IMR-90 (cell line): ENCODE results near the gene CPT1A. TPM values are rescaled to one million over a fixed set of nuclear protein-coding genes. Genes with fewer than 3 reads are reported as not detected.

ENCODE experiments used
- ATAC-seq: fragments of 200-7000 bp; cut with Tn5 transposase; 2 replicates; pipeline ENCODE4 v1.9.1; 2020; ENCODE audit warnings: low read depth, mild to moderate bottlenecking, moderate library complexity
- BruUV-seq: library from RNA; stranded (reverse); fragments of 400-500 nt; replicated peaks from 2 replicates; lab custom pipeline; 2021; lab: Mats Ljungman, UMichigan
- CTCF ChIA-PET: fragments of 300-600 bp; formaldehyde crosslinking; extraction: SDS; loops from one replicate; lab custom pipeline; 2021; ENCODE audit warnings: antibody characterized with exemption; lab: Yijun Ruan, JAX
- POLR2A ChIA-PET: fragments of 300-600 bp; sonication (Branson Sonifier 250); formaldehyde crosslinking; loops from one replicate; lab custom pipeline; 2022; ENCODE audit warnings: antibody characterized with exemption; ENCODE audit not compliant: unreplicated experiment; lab: Charles Lee
- DNase-seq: peaks from one replicate; pipeline ENCODE4 v3.0.0; 2013
- H2AFZ ChIP-seq: replicated peaks from 2 replicates; pipeline ENCODE3; 2013; ENCODE audit warnings: low read length, mild to moderate bottlenecking; ENCODE audit not compliant: poor library complexity
- H2AK5ac ChIP-seq: 2 replicates; pipeline ENCODE4 v1.6.1; 2013; ENCODE audit warnings: low read depth, low read length, inconsistent platforms
- H2AK9ac ChIP-seq: replicated peaks from 2 replicates; pipeline ENCODE3; 2013; ENCODE audit warnings: mild to moderate bottlenecking, low read depth, low read length, moderate library complexity; ENCODE audit not compliant: poor library complexity
- H2BK120ac ChIP-seq: 2 replicates; pipeline ENCODE4 v1.6.1; 2013; ENCODE audit warnings: low read depth, low read length, inconsistent platforms
- H2BK15ac ChIP-seq: 3 replicates; pipeline ENCODE4 v1.6.1; 2013; ENCODE audit warnings: low read depth, low read length, inconsistent platforms
- H2BK20ac ChIP-seq: 2 replicates; pipeline ENCODE4 v1.6.1; 2013; ENCODE audit warnings: low read depth, mild to moderate bottlenecking, inconsistent platforms, low read length, moderate library complexity
- H2BK5ac ChIP-seq: 2 replicates; pipeline ENCODE4 v1.6.1; 2013; ENCODE audit warnings: mild to moderate bottlenecking, low read depth, low read length, inconsistent platforms; ENCODE audit not compliant: poor library complexity, severe bottlenecking
- H3K14ac ChIP-seq: replicated peaks from 2 replicates; pipeline ENCODE4 v1.6.1; 2013; ENCODE audit warnings: low read depth, low read length, inconsistent platforms
- H3K18ac ChIP-seq: 2 replicates; pipeline ENCODE4 v1.6.1; 2013; ENCODE audit warnings: low read depth, low read length, control low read depth
- H3K23ac ChIP-seq: 2 replicates; pipeline ENCODE4 v1.6.1; 2013; ENCODE audit warnings: low read depth, low read length, inconsistent platforms
- H3K27ac ChIP-seq: 2 replicates; pipeline ENCODE4 v1.5.1; 2013; ENCODE audit warnings: mild to moderate bottlenecking, control low read depth, low read length; ENCODE audit not compliant: insufficient read depth
- H3K27me3 ChIP-seq: 2 replicates; pipeline ENCODE4 v1.6.1; 2013; ENCODE audit warnings: low read length; ENCODE audit not compliant: control insufficient read depth, insufficient read depth
- H3K36me3 ChIP-seq: 2 replicates; pipeline ENCODE4 v1.6.1; 2013; ENCODE audit warnings: low read length, mixed read lengths; ENCODE audit not compliant: control insufficient read depth, insufficient read depth
- H3K4ac ChIP-seq: 2 replicates; pipeline ENCODE4 v1.6.1; 2013; ENCODE audit warnings: low read depth, low read length, inconsistent platforms
- H3K4me1 ChIP-seq: 2 replicates; pipeline ENCODE4 v1.6.1; 2013; ENCODE audit warnings: low read length, mixed read lengths; ENCODE audit not compliant: control insufficient read depth, insufficient read depth
- H3K4me2 ChIP-seq: 2 replicates; pipeline ENCODE4 v1.6.1; 2013; ENCODE audit warnings: low read depth, mild to moderate bottlenecking, control low read depth, low read length, moderate library complexity
- H3K4me3 ChIP-seq: 2 replicates; pipeline ENCODE4 v1.5.1; 2013; ENCODE audit warnings: low read depth, mild to moderate bottlenecking, control low read depth, low read length, moderate library complexity; ENCODE audit not compliant: insufficient read depth
- H3K56ac ChIP-seq: 2 replicates; pipeline ENCODE4 v1.6.1; 2013; ENCODE audit warnings: low read length, inconsistent platforms; ENCODE audit not compliant: insufficient read depth; ENCODE audit errors: extremely low read depth
- H3K79me1 ChIP-seq, 2 experiments: 2 replicates each; pipeline ENCODE4 v1.6.1; 2013; ENCODE audit warnings: low read length in 2 of 2, inconsistent platforms in 1 of 2, low read depth in 1 of 2
- H3K9ac ChIP-seq: 2 replicates; pipeline ENCODE4 v1.6.1; 2013; ENCODE audit warnings: low read depth, low read length, control low read depth
- H3K9me1 ChIP-seq: 2 replicates; pipeline ENCODE4 v1.6.1; 2013; ENCODE audit warnings: low read length, inconsistent platforms; ENCODE audit not compliant: insufficient read depth
- H3K9me3 ChIP-seq: 2 replicates; pipeline ENCODE4 v1.6.1; 2013; ENCODE audit warnings: low read length; ENCODE audit not compliant: control insufficient read depth, insufficient read depth
- H4K20me1 ChIP-seq: 2 replicates; pipeline ENCODE4 v1.6.1; 2013; ENCODE audit warnings: low read length, inconsistent platforms; ENCODE audit not compliant: insufficient read depth
- H4K5ac ChIP-seq: 2 replicates; pipeline ENCODE4 v1.6.1; 2013; ENCODE audit warnings: mild to moderate bottlenecking, low read depth, low read length, control low read depth
- H4K8ac ChIP-seq, 2 experiments: 2 replicates each; pipeline ENCODE4 v1.6.1; 2013; ENCODE audit warnings: low read depth in 2 of 2, low read length in 2 of 2, control low read depth in 1 of 2, inconsistent platforms in 1 of 2
- H4K91ac ChIP-seq: 2 replicates; pipeline ENCODE4 v1.6.1; 2013; ENCODE audit warnings: low read depth, low read length, inconsistent platforms; ENCODE audit not compliant: insufficient read depth
- CHD1 ChIP-seq: IDR thresholded peaks from 2 replicates; pipeline ENCODE4 v1.6.1; 2012; ENCODE audit warnings: low read depth, low read length, improper control_type of control experiment
- ELK1 ChIP-seq: fragments of 150-350 bp; IDR thresholded peaks from 2 replicates; pipeline ENCODE4 v1.6.1; 2016; ENCODE audit warnings: low read depth, mild to moderate bottlenecking, low read length, moderate library complexity, borderline replicate concordance
- MAFK ChIP-seq: IDR thresholded peaks from 2 replicates; pipeline ENCODE4 v1.6.1; 2012; ENCODE audit warnings: low read depth, low read length, improper control_type of control experiment
- MAZ ChIP-seq: IDR thresholded peaks from 2 replicates; pipeline ENCODE4 v1.6.1; 2012; ENCODE audit warnings: low read depth, mild to moderate bottlenecking, low read length, improper control_type of control experiment, moderate library complexity, borderline replicate concordance
- MXI1 ChIP-seq: IDR thresholded peaks from 2 replicates; pipeline ENCODE4 v1.6.1; 2012; ENCODE audit warnings: low read depth, mild to moderate bottlenecking, low read length, moderate library complexity, borderline replicate concordance
- NFE2L2 ChIP-seq: fragments of 150-350 bp; IDR thresholded peaks from 2 replicates; pipeline ENCODE4 v1.6.1; 2016; ENCODE audit warnings: low read depth, mild to moderate bottlenecking, low read length
- RAD21 ChIP-seq: IDR thresholded peaks from 2 replicates; pipeline ENCODE4 v1.6.1; 2012; ENCODE audit warnings: low read length, improper control_type of control experiment
- RFX5 ChIP-seq: IDR thresholded peaks from 2 replicates; pipeline ENCODE4 v1.8.0; 2012; ENCODE audit warnings: low read depth, mild to moderate bottlenecking, low read length, moderate library complexity
- SMC3 ChIP-seq: fragments of 150-350 bp; IDR thresholded peaks from 2 replicates; pipeline ENCODE4 v1.6.1; 2016; ENCODE audit warnings: low read depth, mild to moderate bottlenecking, antibody characterized with exemption, low read length, moderate library complexity
- WGBS, 2 experiments: methylation state at CpG; one replicate each; pipeline versions ENCODE4 v1.1.5 to v1.1.7; 2013; ENCODE audit warnings: missing lambda C conversion rate in 2 of 2; ENCODE audit not compliant: insufficient read length in 1 of 2; ENCODE audit errors: extremely low coverage in 2 of 2; 5-methylcytosine and 5-hydroxymethylcytosine counted together
- dilution Hi-C: fragments of 300-500 bp; cut with HindIII; formaldehyde crosslinking; loops from one replicate; pipeline ENCODE4 v1.14.3; 2018; ENCODE audit warnings: low sequenced_read_pairs; ENCODE audit not compliant: unreplicated experiment
- in situ Hi-C: fragments of 300-500 bp; cut with MboI; formaldehyde crosslinking; loops from 3 replicates; pipeline ENCODE4 v1.14.3; 2019; ENCODE audit warnings: low sequenced_read_pairs, inconsistent platforms, mixed read lengths
- intact Hi-C: fragments of 100-400 bp; cut with micrococcal nuclease; formaldehyde crosslinking; loops from 2 replicates; pipeline ENCODE4 v1.10.0; 2022
- polyA plus RNA-seq, 3 experiments: library from polyadenylated mRNA; depleted of rRNA; stranded (reverse); fragments of >200 nt; gene quantifications; 2 replicates each; pipeline ENCODE4 v1.2.3, GENCODE V29; 2012; ENCODE audit warnings: low replicate concordance in 1 of 3
- total RNA-seq: library from RNA; depleted of rRNA; stranded (reverse); fragments of >200 nt; gene quantifications from 2 replicates; pipeline ENCODE4 v1.2.3, GENCODE V29; 2012

The CPT1A gene
- total and polyA plus RNA-seq, 2 of the 4 experiments (the other 2 are of a cell fraction), result 15.4 to 21.3 TPM

DNA sequence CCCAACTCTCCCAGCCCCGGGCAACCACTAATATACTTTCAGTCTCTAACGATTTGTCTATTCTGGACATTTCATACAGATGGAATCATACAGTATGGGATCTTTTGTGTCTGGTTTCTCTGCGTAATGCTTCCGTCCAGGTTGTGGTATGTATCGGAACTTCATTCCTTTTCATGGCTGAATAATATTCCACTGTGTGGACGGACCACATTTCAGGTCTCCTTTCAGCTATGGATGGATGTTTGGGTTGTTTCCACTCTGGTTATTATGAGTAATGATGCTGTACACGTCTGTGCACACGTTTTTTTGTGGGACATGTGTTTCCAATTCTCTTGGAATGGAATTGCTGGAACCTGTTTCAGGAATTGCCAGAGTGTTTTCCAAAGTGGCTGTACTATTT, 17.4 kb upstream of the CPT1A start:
- no peak for TF ChIP-seq SMC3
- no peak for TF ChIP-seq NFE2L2
- no peak for TF ChIP-seq MXI1
- no peak for TF ChIP-seq RAD21
- TF ChIP-seq CHD1, result no peak
- no peak for TF ChIP-seq MAZ
- no peak for TF ChIP-seq RFX5
- no peak for TF ChIP-seq MAFK
- no peak for TF ChIP-seq ELK1
- H2BK20ac ChIP-seq, result no peak overlapping the region
- H4K91ac ChIP-seq, result no peak overlapping the region
- H3K9me3 ChIP-seq, result peaks cover 6% of the 10 kb centered on the region
- no peak overlapping the region for H4K5ac ChIP-seq
- dilution Hi-C loops (no loop called here), in situ Hi-C loops (no loop called here), intact Hi-C loops (no loop called here)
- H3K56ac ChIP-seq, result no peak overlapping the region
- H4K20me1 ChIP-seq, result no peaks in the 10 kb centered on the region
- no peak overlapping the region for H3K23ac ChIP-seq
- H2AK9ac ChIP-seq, result no peak overlapping the region
- DNase-seq (no peak), ATAC-seq (no peak)
- ChIA-PET CTCF (no interaction called here), POLR2A (no interaction called here)
- H4K8ac ChIP-seq, result no peak overlapping the region
- H3K4me3 ChIP-seq, result no peak overlapping the region
- H3K36me3 ChIP-seq, result no peaks in the 10 kb centered on the region
- H3K14ac ChIP-seq, result no peak overlapping the region
- H2AK5ac ChIP-seq, result no peak overlapping the region
- peaks cover 6% of the 10 kb centered on the region for H3K27me3 ChIP-seq
- H3K9me1 ChIP-seq, result no peaks in the 10 kb centered on the region
- no peak overlapping the region for H2AFZ ChIP-seq
- H3K4me2 ChIP-seq, result no peak overlapping the region
- no peak overlapping the region for H3K27ac ChIP-seq
- H3K79me1 ChIP-seq, result no peaks in the 10 kb centered on the region
- no peak overlapping the region for H2BK5ac ChIP-seq
- H3K18ac ChIP-seq, result no peak overlapping the region
- H3K9ac ChIP-seq, result no peak overlapping the region
- H3K4ac ChIP-seq, result no peak overlapping the region
- no peak overlapping the region for H2BK15ac ChIP-seq
- H2BK120ac ChIP-seq, result no peak overlapping the region
- no CpG with 5 or more reads among the region's 8 CpGs for WGBS, 2 experiments
- H3K4me1 ChIP-seq, result peaks cover 2% of the 10 kb centered on the region; the same call in 1 of the 2 replicates
- no TSS peak for BruUV-seq
